Activated CD4-positive, alpha-beta T cell treated with anti-CD3 and anti-CD28 coated beads for 4 hours (primary cell): Measurements from ENCODE around the gene PPP1R14B.
"Not testable (repeated sequence)": the region's sequence is repeated elsewhere in the genome, so short reads cannot be mapped to it uniquely, and the experiment has no call there.

Experiments
- DNase-seq, 2 donors: peaks; one replicate each; pipeline ENCODE4 v3.0.0-alpha.2; 2020

PPP1R14B gene

DNA sequence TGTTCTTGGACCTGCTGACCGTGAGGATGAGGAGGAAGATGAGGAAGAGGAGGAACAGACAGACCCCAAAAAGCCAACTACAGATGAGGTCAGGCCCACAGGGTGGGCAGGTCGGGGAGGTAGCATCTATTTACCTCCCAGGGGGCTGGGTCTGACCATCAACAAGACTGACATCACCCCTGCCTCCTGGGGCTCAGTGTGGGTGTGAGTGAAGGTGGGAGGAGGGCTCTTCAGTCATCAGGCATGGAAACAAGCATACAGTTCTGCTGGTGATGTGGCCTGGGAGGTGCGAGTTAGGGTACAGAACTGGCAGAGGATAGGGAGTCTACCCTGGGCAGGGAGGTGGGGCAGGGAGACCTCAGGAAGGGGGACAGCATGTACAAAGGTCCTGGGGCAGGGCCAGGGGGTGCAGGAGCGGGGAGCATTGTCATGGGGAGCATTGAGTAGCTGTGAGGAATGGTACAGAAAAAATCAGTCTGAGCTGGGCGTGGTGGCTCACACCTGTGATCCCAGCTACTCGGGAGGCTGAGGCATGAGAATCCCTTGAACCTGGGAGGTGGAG, 13.5 kb upstream of the PPP1R14B start:
- no peak for DNase-seq

DNA sequence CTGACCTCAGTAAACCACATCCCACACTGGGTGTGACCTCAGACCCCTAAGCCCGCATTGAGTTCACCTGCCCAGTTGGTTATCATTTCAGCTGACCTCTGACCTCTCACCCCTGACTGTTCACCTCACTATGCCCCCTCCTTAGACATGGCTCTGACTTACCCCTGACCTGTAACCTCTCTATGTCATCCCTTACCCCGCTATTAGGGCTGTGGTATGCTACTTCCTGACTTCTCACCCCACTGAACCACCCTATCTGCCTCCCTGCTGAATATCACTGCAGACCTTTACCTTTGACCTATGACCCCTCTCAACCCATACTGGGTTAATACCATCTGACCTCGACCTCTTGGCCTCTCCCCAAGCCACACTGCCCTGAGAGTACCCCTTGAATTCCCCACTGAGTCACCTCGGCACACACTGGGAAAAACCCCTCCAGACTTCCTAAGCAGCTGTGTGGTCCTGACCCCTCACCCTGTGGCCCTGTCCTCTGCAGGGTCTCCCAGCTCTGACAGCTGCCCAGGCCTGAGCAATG, 12.9 kb upstream of the PPP1R14B start:
- DNase-seq, result no peak

DNA sequence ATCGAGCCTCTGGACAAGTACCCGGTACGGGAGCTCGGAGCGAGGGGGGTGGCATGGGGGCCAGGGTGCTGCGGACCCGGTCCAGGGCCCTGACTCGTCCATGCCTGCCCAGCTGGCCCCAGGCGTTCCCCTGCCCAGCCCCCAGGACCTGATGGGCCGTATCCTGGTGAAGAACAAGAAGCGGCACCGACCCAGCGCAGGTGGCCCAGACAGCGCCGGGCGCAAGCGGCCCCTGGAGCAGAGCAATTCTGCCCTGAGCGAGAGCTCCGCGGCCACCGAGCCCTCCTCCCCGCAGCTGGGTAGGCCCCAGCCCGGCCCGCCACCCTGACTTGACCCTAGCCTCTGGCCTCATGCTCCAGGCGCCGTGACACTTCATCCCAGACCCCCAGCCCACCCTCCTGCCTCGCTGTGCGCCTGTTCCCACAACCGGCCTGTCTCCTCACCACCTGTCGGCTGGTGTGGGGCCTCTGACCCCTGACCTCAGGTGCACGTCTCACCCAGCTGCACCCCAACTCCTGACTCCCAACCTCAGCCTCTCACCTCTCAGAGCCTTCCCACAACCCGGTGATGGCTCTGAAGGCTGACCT, 12.3 kb upstream of the PPP1R14B start:
- DNase-seq, result no peak

DNA sequence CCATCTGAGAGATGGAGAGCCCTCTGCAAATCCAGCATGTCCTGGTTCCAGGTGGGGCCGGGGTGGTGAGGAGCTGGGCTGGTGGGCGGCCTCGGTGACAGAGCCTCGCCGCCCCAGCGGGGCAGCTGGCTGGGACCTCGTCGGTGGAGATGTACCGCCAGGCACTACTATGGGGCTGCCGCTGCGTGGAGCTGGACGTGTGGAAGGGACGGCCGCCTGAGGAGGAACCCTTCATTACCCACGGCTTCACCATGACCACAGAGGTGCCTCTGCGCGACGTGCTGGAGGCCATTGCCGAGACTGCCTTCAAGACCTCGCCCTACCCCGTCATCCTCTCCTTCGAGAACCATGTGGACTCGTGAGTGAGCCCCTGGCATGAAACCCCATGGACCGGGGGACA, 11.6 kb upstream of the PPP1R14B start:
- DNase-seq, result no peak

DNA sequence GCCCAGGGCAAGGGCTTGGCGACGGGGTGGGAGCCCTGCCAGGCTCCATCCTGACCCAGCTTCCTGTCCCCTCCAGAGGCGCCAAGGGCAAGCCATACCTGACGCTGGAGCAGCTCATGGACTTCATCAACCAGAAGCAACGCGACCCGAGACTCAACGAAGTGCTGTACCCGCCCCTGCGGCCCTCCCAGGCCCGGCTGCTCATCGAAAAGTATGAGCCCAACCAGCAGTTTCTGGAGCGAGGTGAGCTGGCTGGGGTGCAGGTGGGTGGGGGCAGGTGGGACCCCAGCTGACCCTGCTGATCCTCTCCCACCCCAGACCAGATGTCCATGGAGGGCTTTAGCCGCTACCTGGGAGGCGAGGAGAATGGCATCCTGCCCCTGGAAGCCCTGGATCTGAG, 9.6 kb upstream of the PPP1R14B start:
- no peak for DNase-seq

DNA sequence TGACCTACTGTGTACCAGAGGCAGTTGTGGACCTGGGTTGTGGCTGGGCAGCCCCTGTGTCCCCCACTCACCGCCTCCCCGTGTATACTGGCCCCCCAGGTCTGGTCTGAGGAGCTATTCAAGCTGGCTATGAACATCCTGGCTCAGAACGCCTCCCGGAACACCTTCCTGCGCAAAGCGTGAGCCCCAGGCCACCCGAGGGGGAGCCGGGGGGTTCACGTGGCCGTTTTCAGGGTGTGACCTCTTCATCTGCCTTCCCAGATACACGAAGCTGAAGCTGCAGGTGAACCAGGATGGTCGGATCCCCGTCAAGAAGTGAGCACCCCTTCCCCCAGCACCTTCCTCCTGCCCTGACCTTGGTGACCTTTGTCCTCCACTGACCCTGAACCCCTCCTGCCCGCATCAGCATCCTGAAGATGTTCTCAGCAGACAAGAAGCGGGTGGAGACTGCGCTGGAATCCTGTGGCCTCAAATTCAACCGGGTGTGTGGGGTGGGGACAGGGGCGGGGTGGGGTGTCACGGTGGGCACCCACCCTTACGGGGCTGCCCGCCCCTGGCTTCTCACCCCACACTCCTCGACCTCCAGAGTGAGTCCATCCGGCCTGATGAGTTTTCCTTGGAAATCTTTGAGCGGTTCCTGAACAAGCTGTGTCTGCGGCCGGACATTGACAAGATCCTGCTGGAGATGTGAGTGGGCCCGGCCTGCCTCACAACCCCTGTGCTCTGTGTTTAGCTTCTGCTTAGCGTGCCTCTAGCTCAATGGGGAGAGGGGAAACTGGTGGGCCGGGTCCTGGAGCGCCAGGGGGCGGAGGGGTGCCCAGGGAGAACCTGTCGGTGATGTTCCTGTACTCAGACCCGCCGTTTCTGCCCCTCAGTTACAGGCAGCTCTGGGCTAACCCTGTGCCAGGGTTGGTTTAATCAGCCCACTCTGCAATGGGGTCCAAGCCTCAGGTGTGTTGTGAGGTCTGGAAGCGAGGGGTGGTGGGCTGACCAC, 8.7 kb upstream of the PPP1R14B start:
- DNase-seq, result no peak

DNA sequence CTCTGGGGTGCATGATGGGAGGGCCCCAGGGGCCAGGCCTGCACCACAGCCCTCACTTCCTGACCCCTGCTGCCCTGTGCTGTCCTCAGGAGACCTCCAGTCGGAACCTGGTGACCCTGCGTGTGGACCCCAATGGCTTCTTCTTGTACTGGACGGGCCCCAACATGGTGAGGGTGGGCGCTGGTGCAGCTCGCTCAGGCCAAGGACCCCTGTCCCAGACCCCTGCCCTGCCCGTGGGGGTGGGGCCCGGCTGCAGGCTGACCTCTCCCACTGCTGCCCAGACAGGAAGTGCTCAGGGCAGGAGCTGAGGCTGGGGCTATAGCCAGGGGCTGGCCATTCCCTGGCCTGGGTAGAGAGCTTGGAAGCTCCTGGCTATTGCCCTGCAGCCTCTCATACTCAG, 7.6 kb upstream of the PPP1R14B start:
- no peak for DNase-seq

DNA sequence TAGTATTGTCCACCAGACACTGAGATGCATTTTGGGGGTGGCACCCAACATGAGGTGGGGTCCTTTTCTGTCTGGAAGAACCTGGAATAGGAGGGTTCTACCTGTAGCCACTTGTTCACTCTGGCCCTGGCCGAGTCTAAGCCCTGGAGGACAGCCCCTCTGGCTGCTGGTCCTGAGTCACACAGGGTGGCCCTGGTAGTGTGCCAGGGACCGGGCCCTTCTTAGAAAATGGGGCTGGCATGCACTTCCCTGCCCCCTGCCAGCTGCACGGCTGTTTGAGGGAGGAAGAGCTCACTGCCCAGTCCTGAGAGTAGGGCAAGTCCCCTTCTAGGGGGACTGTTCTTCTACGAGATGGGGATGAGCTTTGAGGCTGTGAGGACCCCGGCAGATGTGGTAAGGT, 6.7 kb upstream of the PPP1R14B start:
- DNase-seq, result no peak

DNA sequence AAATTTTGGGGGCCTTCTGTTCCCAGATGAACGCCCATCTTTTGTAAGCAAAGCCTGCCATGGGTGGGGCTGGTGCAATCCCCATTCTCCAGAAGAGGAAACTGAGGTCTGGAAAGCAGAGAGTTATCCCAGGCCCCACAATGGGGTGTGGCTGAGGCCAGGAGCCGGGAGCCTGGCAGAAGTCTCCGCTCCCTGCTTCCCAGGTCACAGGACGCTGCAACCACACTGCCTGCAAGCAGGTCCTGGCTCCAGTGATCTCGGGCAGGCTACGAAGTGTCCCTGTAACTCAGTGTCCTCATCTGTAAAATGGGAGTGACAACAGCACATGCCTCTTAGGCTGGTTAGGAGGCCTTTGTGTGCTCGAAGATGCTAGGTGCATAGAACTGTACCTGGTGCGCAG, 6.3 kb upstream of the PPP1R14B start:
- DNase-seq, result no peak

DNA sequence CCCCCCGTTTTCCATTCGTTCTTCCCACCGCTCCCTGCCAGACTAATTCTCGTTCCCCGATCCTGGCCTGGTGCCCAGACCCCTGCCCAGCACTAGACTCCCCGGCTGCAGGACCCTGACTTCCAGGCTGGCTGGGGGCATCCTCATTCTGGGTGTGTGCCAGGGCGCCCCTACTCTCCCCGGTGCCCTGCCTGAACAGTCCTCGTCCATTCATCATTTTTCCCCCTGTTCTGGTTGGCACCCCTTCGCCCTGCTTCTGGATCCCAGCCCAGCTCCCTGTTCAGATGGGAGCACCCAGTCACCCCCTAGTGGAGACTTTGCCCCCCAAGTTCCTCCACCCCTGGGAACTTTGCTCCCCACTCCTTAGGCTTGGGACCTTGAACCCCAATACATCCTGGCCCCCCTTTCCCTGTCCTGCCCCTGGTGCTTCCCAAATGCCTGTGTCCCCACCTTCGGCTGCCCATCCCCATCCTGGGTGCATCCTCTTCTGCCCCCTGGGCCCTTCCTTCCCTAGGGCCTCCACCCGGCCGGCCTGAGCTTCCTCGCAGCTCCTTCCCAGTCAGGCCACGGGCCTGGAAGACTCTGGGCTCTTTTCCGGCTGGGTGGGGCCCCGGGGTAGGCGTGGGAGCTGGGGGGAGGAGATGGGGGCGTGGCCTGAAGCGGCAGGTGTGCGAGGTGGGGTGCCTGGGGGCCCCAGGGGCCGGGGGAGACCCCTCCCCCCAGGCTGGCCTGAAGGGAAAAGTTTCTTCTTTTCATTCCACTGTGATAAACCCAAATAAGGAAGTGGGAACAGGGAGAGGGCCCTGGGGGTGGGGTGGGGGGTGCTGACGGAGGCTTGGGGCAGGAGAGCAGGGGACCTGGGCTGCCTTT, 5.5 kb upstream of the PPP1R14B start:
- DNase-seq, result no peak

DNA sequence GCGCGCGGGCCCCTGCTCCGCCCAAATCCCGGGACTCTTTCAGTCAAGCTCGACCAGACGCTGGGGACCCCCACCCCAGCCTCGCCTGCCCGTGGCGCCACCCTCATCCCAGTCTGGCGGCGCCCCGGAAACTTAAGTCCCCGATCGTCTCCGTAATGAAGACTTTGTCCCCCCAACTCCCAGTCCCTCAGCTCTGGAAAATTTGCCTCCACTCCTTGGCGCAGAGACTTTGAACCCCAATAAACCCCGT, 4.9 kb upstream of the PPP1R14B start:
- no peak for DNase-seq

DNA sequence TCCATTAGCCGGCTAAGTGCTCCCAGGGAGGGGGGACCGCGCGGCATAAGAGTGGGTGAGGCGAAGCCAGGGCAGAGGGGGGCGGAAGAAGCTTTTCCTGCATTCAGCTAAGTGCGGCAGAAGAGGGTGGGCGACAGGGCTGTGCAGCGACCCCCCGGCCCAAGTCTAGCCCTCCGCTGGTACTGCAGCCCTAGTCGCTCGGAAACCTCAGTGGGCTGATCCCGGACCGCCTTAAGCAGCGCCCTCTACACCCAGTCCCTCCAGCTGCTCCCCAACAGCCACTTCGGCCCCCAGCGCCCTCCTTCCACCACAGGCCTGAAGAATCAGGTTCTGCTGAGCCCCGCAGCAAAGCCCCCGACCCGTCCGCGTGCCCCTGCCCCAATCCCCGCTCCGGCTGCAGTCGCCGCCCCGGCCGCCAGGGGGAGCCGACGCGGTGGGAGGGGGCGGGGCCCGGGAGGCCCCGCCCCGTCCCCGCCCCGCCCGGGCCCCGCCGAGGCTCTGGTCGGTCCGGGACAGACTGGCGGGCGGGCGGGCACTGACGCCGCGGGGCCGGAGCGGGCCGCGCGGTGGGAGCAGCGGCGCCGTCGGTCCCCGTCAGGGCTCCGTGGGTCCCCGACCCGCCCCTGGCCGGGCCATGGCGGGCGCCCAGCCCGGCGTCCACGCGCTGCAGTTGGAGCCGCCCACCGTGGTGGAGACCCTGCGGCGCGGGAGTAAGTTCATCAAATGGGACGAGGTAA, 4.4 kb upstream of the PPP1R14B start, which contains the start of gene PLCB3:
Gene PLCB3, plus strand, starts transcription at position 515 of the 737 bp plus-strand sequence. Its CDS starts 120 bp downstream, at position 635.
- peak; percentile 59 to 63 for DNase-seq

DNA sequence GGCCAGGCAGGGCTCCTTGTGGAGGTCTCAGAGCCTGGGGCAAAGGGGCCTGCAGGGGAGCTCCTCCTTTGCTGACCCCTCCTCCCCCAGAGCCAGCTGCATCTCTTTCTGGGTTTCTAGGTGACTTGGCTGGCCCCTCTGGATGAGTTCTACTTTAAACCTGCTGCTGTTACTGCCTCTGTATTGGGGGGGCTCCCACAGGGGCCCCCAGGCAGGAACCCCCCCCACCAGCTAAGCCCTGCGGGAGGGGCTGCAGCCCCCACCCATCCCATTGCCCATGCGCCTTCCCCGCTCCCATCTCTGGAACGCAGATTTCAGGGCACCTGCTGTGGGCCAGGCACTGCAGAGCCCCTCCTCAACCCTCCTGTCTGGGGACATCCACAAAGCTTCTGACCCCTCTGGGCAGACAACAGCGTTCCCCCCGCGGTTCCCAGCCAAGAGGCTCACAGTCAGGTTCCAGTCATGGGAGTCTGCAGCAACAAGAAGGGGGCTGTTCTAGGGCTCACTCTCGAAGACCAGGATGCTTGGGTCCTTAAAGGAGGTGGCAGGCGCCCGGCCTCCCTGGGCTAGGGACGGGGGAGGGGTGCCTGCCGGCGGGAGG, 3.8 kb upstream of the PPP1R14B start:
- DNase-seq, result no peak

DNA sequence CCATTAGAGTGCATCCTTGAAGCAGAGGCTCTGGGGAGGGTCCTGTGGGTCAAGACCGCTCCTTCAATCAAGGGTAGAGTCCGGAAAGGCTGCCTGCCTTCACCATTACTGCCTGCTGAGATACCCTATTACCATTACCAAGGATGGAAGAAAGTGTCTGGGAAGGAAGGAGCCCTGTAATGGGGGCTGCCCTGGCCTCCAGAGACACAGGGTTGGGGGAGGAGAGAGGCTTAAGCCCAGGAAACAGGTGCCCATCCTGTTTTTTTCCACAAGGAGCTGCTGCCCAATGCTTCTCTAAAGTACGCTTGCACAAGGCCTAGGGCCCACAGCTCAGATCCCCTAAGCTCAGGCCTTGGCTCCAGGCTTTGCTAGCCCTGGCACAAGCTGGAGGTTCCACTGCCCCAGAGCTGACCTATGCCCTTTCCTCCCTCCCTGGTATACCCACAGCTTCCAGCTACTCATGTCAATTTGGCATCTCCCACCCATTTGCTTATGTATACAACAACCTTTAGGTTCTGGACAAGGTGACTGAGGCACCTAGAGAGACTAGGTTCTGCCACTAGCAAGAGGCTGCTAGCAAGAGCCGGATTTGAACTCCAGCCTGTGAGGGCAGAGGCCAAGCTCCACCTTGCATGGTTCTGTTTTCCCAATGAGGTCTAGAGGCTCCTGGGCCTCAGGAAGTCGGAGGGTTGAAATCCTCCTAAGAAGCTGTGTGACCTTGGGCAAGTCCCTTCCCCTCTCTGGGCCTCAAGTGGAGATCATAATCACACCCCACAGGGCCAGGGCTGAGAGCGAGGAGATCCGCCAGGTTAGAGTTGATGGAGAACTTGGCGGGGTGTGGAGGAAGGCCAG, 3.0 kb upstream of the PPP1R14B start:
- no peak for DNase-seq

DNA sequence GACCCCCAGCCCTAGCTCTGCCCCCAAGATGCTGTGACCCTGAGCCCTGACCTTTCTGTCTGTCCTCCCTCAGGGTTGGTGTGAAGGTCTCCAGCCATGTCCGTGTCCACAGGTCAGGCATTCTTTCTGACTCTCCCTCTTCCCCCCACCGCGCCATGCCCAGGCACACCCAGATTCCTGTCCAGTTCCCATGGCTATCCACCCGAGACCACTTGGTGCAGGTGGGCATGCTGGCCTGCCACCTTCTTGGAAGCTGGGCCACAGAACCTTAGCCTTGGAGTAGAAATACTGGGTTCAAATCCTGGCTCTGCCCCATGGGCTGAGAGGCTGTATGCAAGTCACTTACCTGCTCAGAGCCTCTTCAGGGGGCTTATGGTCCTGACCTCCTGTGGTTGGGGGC, 2.3 kb upstream of the PPP1R14B start:
- DNase-seq, result no peak

DNA sequence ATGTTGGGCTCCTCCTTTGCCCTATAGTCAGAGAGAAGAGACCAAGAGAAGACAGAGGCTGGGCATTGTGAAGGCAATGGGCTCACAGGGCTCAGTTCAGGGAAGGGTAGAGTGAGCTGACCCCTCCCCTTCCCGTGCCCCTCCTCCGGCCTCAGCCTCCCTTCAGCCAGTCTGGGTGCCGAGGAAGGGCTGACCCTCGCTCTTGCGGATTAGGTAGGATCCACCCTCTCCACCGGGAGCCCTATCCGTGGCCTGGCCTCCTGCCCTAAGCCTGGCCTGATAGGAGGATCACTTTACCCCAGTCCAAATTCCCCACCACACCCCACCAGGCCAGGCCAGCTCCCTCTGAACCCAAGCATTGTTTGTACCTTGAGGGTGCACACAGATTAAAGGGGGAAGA, 1.8 kb upstream of the PPP1R14B start:
- no peak for DNase-seq

DNA sequence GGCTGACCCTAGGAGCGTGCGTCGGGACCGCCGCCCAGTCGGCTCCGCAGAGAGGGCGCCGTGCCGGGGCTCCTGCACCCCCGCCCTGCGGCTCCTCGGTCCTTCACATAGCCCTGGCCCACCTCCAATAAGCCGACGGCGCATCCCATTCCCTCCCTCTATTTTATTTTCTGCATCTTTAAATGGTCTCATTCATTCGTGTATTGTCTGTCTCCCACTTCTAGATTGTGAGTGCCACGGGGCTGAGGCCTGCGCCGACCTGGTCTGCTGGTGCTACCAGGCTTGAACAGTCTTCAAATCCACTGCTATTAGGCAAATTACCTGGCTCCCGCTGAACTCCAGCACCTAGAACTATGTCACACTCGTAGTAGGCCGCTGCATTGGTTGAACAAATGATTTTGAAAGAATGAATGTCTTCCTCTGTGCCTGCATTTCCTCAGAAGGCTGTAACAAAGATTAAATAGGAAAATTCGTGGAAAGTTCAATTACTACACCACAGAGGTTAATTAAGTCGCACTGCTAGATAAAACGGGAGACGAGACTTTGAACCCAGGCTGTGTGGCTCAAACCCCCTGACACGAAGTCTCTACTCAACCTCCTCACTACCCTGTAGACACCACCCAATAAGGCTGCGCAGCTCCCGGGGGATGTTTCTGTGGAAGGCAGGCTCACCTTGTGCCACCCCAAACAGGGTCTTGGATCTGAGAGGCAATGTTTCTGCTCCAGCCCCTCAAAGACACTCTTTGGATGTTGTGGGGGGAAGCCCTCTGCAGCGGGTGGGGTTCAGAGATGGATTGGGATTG, 1.2 kb upstream of the PPP1R14B start:
- DNase-seq, result no peak

DNA sequence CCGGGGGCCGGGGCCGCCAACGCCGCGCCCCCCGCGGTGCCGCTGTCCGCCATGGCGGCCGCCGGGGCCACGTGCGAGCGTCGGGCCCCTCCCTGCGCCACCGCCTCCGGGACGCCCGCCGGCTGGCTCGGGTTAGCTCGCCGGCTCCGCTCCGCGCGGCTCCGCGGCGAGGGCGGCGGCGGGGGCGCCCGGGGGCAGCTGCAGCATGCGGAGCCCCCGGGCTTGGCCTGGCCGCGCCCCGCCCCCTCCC, 197 bp downstream of the PPP1R14B start:
- DNase-seq, result not testable (repeated sequence)

DNA sequence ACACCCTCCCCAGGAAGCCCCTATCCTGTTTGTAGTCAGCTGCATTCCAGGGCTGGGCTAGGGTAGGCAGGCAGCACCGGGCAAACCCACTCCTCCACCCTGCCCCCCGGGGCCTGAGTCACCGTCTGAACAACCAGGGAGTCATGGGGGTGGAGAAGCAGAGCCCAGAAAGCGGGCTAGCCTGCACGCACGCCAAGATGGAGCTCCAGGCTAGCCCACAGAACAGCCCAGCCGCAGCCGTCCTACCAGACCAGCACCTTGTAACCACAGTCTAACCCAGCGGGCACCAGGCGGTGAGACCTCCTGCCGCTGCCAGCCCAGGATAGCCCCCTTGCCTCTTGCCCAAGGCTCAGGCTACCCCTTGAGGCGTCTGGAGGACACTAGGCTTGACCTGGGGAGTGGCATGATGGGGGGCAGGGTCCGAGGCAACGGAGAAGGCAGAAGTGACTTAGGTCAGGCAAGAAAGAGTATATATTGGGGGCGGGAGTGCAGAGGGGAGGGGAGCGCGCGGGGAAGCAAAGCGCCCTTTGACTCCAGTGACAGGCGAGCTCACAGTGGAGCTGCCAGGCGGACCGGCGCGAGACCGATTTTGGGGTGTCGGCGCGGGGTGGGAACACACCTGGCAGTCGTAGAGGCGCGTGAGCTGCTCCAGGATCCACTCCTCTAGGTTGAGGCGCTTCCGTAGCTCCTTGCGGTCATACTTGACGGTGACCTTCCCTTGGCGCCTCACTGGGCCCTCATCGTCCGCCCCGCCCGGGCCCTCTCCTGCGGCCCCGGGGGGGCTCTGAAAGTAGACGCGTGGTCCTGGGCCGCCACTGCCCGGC, 734 bp downstream of the PPP1R14B start:
- peak; percentile 87 to 88 for DNase-seq
